ENCODE data around the gene ZBED4.

Gene ZBED4

GRCh38 chr22:49936973-49937757 is 83.5 kb downstream of the ZBED4 start:
- no peak for DNase-seq (ENCODE audit: low read depth)

GRCh38 chr22:49937758-49938564 is 84.3 kb downstream of the ZBED4 start:
- DNase-seq (ENCODE audit: low read depth), result no peak

GRCh38 chr22:49938565-49939136 is 85.0 kb downstream of the ZBED4 start:
- no peak for DNase-seq (ENCODE audit: low read depth)
